GM19438 (cell line): ENCODE data around the gene TRH.
"Not testable (repeated sequence)": the region's sequence is repeated elsewhere in the genome, so short reads cannot be mapped to it uniquely, and the experiment has no call there.

Source experiments
- ATAC-seq: cut with Tn5 transposase; IDR thresholded peaks from one replicate; pipeline ENCODE4 v1.9.1; 2021; ENCODE audit warnings: low read depth; ENCODE audit not compliant: unreplicated experiment

Gene TRH

GRCh38 chr3:129962600-129962999, 11.9 kb upstream of the TRH start:
- ATAC-seq = no peak

DNA sequence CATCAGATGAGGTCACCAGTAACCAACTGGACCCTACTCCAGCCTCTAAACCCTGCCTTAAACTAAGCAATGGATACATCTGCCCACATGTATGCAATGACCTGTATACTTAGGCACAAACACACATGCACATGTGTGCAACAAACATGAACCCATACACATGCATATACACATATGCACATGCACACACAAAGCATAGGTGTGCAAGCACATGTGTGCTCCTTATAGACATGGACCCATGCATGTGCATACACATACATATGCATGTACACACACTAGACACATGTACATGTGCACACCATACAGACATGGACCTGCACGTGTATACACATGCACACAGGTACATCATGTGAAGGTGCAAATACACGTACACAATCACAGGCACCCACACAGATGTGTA, 8.6 kb upstream of the TRH start:
- no peak for ATAC-seq

DNA sequence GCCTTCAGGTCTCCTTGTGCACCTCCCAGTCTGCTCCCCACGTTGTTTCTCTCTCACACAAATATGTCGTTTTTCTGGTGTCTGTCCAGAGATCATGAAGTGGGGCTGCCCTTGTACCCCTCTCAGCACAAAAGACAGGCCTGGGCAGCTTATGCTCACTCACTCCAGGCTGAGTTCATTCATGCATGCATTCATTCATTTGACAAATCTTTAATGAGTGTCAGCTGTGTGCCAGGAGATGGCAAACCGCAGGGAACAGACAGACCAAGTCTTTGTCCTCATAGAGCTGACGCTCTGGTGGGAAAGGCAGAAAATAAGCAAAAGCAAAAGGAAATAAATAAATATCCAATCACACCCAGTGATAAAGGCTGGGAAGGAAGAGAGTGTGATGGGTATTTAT, 7.6 kb upstream of the TRH start:
- ATAC-seq = no peak

- no peak for ATAC-seq
Observed at GRCh38 chr3:129967761-129968160, 6.8 kb upstream of the TRH start.

DNA sequence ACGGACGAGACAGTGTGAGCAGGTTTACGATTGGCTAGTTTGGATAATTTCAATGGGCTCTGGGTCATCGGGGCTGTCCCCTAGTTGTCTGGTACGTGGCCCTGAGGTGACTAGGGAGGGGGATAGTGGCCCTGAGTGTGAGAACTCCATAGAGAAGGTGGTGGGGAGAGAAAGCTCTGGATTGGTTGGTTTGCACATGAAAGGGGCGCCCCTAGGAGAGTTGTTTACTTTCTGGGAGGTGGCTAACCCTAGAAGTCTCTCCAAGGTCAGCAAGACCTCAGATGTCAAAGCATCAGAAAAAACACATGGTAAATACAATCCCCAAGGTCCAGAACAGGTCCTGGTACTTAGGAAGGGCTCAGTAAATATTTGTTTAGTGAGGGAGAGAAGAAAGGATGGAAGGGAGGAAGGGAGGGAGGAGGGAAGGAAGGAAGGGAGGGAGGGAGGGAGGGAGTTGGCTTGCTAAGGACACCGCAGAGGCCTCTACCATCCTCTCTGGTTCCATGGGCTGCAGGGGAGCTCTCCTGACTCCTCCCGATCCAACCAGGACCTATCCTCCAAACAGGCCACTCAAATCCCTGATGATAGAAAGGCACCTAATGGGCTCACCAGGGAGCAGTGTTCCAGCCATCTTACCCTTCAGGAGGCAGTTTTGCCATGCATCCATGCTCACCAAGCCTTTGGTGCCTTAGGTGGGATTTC, 3.0 kb upstream of the TRH start:
- ATAC-seq = no peak

DNA sequence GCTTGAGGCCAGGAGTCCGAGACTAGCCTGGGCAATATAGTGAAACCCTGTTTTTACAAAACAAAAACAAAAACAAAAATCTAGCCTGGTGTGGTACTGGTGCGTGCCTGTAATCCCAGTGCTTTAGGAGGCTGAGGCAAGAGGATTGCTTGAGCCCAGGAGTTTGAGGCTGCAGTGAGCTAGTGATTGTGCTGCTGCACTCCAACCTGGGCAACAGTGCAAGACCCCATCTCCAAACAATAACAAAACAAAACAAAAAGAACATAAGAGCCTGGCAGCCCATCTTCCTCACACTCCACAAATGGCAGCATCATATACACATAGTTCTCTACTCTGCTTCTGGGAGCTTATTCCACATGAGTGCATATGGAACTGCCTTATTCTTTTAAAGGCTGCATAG, 2.2 kb upstream of the TRH start:
- ATAC-seq = no peak

GRCh38 chr3:129973853-129974563, 512 bp upstream of the TRH start:
- no peak for ATAC-seq

DNA sequence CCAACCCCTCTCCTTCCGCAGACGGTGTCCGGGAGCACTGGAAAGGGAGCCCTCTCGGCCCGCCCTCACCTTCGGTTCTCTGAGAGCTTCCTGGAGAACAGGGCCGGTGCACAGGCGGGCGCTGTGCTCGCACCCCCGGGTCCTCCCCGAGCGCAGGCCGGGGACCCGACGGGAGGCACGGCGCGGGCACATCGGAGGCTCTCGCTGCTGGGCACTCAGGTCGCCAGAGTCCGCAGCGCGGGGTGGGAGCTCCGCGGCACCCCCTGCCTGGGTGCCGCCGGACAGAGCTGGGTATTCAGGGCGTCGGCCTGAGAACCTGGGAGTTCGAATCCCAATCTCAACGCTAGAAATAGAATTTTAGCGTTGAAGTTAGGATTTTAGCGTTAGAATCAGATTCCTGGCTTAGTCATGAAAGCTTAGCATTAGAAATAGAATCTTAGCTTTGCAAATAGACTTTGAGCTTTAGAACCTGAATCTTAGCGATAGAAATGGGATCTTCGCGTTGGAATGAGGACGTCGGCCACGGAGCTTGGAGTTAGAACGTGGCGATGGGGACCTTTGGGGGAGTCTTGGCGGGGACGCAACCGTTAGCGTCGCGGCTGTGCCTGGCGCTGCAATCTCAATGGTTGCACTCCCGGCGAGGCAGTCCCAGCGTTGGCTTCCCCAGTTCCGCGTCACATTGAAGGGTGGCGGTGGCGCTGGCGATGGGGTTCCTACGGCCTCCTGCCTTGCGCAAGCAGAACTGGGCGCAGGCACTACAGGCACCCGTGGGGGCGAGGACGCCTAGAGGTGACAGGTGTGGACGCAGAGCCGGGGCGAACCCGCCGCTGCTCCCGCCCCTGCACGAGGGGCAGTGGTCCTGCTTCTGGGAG, 549 bp downstream of the TRH start:
- ATAC-seq = no peak

GRCh38 chr3:129975705-129976048, 1.2 kb downstream of the TRH start:
- ATAC-seq = no peak

DNA sequence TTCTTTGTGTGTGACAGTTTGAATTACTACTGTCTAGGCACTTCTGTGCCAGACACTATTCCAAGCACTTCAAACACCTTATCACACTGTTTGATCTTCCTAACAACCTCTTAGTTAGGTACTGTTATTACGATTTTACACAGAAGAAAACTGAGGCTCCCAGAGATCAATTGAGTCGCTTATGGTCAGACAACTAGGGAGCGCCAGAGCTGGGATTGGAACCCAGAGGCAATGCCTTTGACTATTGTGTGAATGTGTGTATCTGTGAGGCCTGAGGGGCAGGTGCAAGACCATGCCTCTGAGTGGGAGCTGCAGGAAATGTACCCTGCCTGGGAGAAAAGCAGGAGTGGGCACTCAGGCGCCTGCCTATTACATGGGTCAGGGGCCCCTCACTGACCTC, 1.8 kb downstream of the TRH start:
- ATAC-seq = no peak

DNA sequence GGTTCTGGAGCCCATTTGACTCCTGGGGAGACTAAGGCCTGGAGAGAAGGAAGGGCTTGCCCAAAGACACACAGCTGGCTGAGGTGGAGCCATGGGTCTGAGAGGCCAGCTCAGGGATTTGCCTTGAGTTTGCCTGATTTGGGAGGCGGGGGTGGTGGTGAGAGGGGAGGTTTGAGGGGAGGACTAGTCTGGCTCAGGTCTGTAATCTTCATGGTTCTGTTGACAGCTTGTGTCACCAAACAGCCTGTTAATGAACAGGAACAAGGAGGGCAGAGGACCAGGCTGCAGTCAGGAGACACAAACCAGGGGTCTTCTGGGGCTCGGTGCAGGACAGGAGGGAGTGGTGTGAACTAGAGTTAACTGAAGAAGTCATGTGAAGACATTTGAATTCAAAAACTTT, 3.6 kb downstream of the TRH start:
- ATAC-seq = no peak

DNA sequence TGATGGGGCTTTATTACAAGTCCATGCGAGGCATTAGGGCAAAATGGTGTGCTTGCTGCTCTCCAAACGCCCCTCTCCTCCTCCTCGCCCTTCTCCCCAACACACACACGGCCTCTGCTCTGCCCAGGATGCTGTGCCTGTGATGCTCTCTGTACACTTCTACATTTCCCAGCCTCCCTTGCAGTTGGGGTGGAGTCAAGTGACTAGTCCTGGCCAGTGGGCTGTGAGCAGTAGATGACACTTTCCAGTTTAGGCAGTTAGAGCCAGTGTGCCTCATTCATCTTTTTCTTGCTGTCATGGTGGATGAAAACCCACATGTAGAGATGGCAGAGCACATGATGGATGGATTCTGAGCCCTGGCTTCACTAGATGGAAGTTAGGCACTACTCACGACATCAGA, 5.4 kb downstream of the TRH start:
- ATAC-seq = no peak

- ATAC-seq = no peak
Observed at GRCh38 chr3:129983561-129983960, 9.0 kb downstream of the TRH start.

GRCh38 chr3:129984125-129984524, 9.6 kb downstream of the TRH start:
- ATAC-seq = no peak

DNA sequence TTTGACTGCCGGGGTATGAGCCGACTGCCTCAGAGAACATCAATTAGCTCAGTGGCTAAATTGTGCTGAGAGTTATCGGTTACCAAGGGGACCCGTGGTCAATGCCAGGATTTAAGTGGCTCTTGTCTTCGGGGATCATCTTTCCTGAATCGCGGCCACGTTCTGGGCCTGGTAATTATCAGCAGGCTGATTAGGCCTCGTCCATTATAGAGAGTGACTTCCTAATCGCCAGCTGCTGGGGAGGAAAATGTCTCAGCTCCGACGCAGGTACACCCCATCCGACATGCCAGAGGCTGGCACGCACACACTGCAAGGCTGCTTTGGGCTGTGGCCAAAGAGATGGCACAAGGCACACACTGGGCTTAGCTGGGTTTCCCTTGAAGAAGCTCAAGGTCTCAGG, 10.6 kb downstream of the TRH start:
- ATAC-seq = no peak

DNA sequence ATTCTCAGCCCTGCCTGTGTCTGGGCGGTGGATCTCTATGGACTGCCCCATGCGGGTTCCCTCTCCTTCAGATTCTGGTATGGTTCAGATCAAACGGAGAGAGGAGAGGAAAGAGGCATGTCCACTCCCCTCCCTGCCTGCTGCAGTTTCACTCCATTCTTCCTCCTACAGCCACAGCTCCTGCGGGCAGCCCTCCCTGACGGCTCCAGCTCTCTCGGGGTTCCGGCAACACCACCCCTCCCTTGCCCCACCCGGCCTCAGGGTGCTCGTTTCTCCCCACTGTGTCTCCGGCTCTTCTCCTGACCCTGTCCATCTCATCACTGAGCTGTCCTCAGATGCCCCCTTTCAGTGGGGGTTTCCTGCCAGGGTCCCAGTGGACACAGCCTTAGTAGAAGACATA, 13.9 kb downstream of the TRH start:
- no peak for ATAC-seq

DNA sequence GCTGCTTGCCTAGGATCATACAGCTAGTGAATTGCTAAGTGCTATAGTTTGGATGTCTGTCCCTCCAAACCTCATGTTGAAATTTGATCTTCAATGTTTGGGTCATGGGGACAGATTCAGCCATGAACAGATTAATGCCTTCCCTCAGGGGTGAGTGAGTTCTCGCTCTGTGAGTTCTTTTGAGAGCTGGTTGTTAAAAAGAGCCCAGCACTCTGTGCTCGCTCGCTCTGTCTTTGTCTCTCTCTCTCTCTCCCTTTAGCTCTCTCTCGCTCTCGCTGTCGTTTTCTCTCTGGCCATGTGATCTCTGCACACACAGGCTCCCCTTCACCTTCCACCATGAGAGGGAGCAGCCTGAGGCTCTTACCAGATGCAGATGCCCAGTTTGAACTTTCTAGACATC, 14.9 kb downstream of the TRH start:
- no peak for ATAC-seq

DNA sequence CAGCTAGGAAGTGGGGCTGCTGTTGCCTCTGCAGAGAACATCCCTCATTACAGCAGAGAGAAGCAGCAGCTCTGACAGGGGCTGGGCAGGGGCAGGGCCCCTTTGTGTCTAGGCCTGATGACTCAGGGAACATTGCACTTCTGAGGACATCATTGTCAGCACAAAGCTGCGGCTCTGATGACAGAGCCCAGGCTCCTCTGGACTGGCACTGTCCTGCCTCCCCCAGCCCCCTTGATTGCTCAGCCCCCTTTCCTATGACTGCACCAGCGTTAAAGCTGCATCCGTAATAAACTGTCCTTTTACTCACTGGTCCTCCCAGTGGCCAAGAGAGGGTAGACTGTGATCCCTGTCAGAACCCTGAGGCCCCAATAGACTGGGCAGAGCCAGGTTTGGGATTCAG, 18.3 kb downstream of the TRH start:
- no peak for ATAC-seq

DNA sequence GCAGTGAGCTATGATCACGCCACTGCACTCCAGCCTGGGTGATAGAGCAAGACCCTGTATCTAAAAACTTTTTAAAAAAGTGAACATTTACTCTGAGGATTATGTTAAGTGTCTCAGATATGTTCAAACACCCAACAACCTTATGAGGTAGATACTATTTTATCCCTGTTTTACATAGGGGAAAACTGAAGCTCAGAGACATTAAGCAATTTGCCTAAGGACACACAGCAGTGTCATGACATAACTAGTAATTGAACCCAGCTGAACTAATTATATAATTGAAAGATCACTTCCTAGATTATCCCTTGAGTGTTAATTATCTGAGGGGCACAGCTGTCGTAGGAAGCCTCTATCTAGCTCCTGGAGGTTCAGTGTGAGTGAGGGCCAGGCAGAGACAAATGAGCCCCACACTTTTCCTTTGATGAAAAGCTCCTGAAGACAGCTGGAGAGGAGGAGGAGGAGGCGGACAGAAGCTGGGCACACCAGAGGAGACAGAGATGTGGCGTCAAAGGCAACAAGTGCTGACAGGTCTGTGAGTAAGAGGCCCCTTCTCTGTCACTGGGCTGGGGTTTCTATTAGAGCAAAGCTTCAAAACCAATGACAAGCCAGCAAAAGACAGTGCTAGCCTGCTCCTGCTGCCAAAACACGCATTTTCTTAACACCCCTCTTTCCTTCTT, 20.5 kb downstream of the TRH start:
- no peak for ATAC-seq

DNA sequence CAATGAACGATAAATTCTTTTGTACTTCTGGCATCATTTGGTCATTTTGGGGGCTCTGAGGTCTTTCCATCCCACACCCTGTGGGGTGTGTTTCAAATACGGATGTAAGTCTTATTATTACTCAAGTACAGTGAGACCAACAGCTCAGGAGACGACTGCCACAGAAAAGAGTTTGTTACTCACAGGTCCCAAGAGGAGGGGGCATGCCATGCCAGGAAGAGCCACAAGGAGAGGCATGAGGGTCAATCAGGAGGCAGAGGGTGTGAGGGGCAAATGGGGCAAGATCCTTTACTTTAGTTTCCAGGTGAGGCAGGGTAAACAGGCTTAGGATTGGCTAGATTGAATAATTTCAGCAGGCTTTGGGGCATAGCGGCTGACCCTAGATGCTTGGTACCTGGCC, 21.6 kb downstream of the TRH start:
- no peak for ATAC-seq

DNA sequence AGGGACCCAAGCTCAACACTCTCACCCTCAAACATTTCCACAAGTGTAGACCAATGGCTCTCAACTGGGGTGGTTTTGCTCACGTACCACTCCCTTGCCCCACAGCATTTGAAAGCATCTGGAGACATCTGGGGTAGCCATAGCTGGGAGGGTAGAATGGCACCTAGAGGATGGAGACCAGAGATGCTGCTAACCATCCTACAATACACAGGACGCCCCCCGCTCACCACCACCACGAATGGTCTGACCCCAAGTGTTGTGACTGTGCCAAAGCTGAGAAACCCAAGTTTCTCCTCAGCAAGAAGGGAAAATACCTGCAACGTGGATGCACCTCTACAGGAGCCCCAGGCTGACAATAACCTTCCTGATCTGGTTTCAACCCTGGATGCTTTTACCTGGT, 24.7 kb downstream of the TRH start:
- not testable (repeated sequence) for ATAC-seq
